Adrenal gland (tissue), 12 donors: Measurements from ENCODE around the gene HNRNPA1L2. TPM values are rescaled to one million over a fixed set of nuclear protein-coding genes. Genes with fewer than 3 reads are reported as not detected.

Experiments
- DNase-seq, 7 donors: peaks; one replicate each; pipeline ENCODE4 v3.0.0-alpha.2; 2019 to 2020
- H3K27ac ChIP-seq, 5 donors: fragments of 200-600 bp; sonication (generic) in 4 of 5; 1 replicate in 3 of 5; 2 replicates in 2 of 5; pipeline versions ENCODE4 v1.5.1 to v1.8.0; 2016 to 2020; ENCODE audit warnings: mild to moderate bottlenecking in 1 of 5
- H3K27me3 ChIP-seq: fragments of 200-600 bp; 2 replicates; pipeline ENCODE4 v1.8.0; 2021
- H3K36me3 ChIP-seq, 2 donors: fragments of 200-600 bp; replicated peaks in 1 of 2; 1 replicate in 1 of 2; 2 replicates in 1 of 2; pipeline versions ENCODE4 v1.5.1 to v1.8.0; 2018 to 2022
- H3K4me1 ChIP-seq, 2 donors: fragments of 200-600 bp; replicated peaks in 1 of 2; 1 replicate in 1 of 2; 2 replicates in 1 of 2; pipeline versions ENCODE4 v1.5.1 to v1.8.0; 2018 to 2021
- H3K4me3 ChIP-seq, 4 donors: fragments of 200-600 bp; sonication (generic) in 3 of 4; one replicate each; pipeline ENCODE4 v1.5.1; 2016 to 2018
- H3K9me3 ChIP-seq, 3 donors: fragments of 200-600 bp; sonication (generic) in 1 of 3; replicated peaks in 1 of 3; 1 replicate in 2 of 3; 2 replicates in 1 of 3; pipeline versions ENCODE4 v1.5.1 to v1.8.0; 2016 to 2021
- CTCF ChIP-seq, 6 experiments: fragments of 450-650 bp in 4 of 6; fragments of 200-600 bp in 2 of 6; sonication (generic) in 1 of 6; IDR thresholded peaks; 1 replicate in 5 of 6; 2 replicates in 1 of 6; pipeline versions ENCODE4 v1.5.1 to v1.8.0; 2016 to 2021; ENCODE audit warnings: antibody characterized with exemption in 6 of 6, mild to moderate bottlenecking in 2 of 6, moderate library complexity in 1 of 6
- POLR2A ChIP-seq, 2 donors: fragments of 450-650 bp; IDR thresholded peaks; one replicate each; pipeline ENCODE4 v1.6.1; 2017; ENCODE audit warnings: antibody characterized with exemption in 2 of 2, mild to moderate bottlenecking in 2 of 2, moderate library complexity in 1 of 2
- WGBS, 4 donors: extraction: QIAGEN DNeasy Blood & Tissue Kit in 2 of 4; methylation state at CpG; one replicate each; pipeline versions ENCODE4 v1.1.5 to v1.1.7; 2013 to 2017; 5-methylcytosine and 5-hydroxymethylcytosine counted together
- intact Hi-C, 2 donors: fragments of 100-400 bp; cut with DNase I; formaldehyde crosslinking; loops; one replicate each; pipeline versions ENCODE4 v1.14.1 to v1.15.0; 2022 to 2023
- polyA plus RNA-seq, 3 donors: library from polyadenylated mRNA; stranded (reverse); fragments of 200-250 nt in 2 of 3; fragments of 350-450 nt in 1 of 3; fragmentation: Illumina TruSeq in 1 of 3; extraction: RNeasy Lipid Tissue Mini Kit (QIAGEN cat#74804) in 1 of 3; gene quantifications; one replicate each; pipeline ENCODE4 v1.2.3, GENCODE V29; 2013 to 2014
- total RNA-seq, 9 donors: library from RNA; depleted of rRNA in 4 of 9; stranded (reverse); fragments of >200 nt in 4 of 9; fragments of 120-200 nt in 1 of 9; fragmentation: NEBNext Ultra II Directional in 1 of 9; extraction: Animal tissue kit (Norgen Biotek cat#: 25700) in 1 of 9; gene quantifications; one replicate each; pipeline versions ENCODE4 v1.1.0 to v1.2.4, GENCODE V29; 2013 to 2023
- donor health status: healthy with polysubstance abuse.
- donor health status: Bipolar disorder and iron deficiency.
- donor health status: DM: yes; HTN: yes; CAD: no.
- donor health status: DM: no; HTN: no; CAD: no.
- donor health status: DM: no; HTN: no; CAD: no.
- donor health status: DM: yes; HTN: yes; CAD: no.

The HNRNPA1L2 gene
- total and polyA plus RNA-seq, 12 donors, result 1.5 to 21.6 (median 5.2) TPM

- H3K9me3 ChIP-seq, result no peaks in the 10 kb centered on the region
- no peak for TF ChIP-seq POLR2A (IDR thresholded peaks at IDR 0.05)
- TF ChIP-seq CTCF (IDR thresholded peaks at IDR 0.05), result no peak
- no peaks in the 10 kb centered on the region for H3K4me1 ChIP-seq
- H3K36me3 ChIP-seq, result peaks cover 0 to 60% of the 10 kb centered on the region in 2 donors
- 95 to 98% (median 96%) methylated on average over 4 of the region's 4 CpGs for WGBS, 4 donors
- H3K27ac ChIP-seq, result no peak overlapping the region
- no peak for DNase-seq
- no peak overlapping the region for H3K4me3 ChIP-seq
- no peaks in the 10 kb centered on the region for H3K27me3 ChIP-seq
- intact Hi-C loops, result no loop called here
These were observed 44.1 kb downstream of the HNRNPA1L2 start for GRCh38 chr13:52686376-52686775.

Other genes with a start within 250 kb of the HNRNPA1L2 start
- gene THSD1, start 236.3 kb upstream of the HNRNPA1L2 start, total RNA-seq, result 1 to 10 TPM; 1.5 to 4.3 (median 2.8) TPM
- 1 to 10 TPM in 2 of 3 donors, under 1 TPM in 1; 0.95 to 6.4 (median 3.8) TPM for gene THSD1, start 236.3 kb upstream of the HNRNPA1L2 start, polyA plus RNA-seq
- 10 to 100 TPM; 21.7 to 54.7 (median 31.3) TPM for gene VPS36, start 191.8 kb upstream of the HNRNPA1L2 start, total RNA-seq
- 10 to 100 TPM; 12.6 to 37.7 (median 13.4) TPM for gene VPS36, start 191.8 kb upstream of the HNRNPA1L2 start, polyA plus RNA-seq
- gene CKAP2, start 187.0 kb upstream of the HNRNPA1L2 start, total RNA-seq, result 10 to 100 TPM in 8 of 9 donors, 1 to 10 TPM in 1; 9.1 to 29.3 (median 16.5) TPM
- gene CKAP2, start 187.0 kb upstream of the HNRNPA1L2 start, polyA plus RNA-seq, result 10 to 100 TPM in 1 of 3 donors, 1 to 10 TPM in 2; 2.5 to 20.4 (median 4.2) TPM
- 10 to 100 TPM; 27.1 to 66.9 (median 43.4) TPM for gene SUGT1, start 10.4 kb downstream of the HNRNPA1L2 start, total RNA-seq
- 10 to 100 TPM; 34.5 to 95.2 (median 38.9) TPM for gene SUGT1, start 10.4 kb downstream of the HNRNPA1L2 start, polyA plus RNA-seq
- under 1 TPM in 1 of 9 donors, not detected in 8; 0.11 TPM for gene CNMD, start 97.4 kb downstream of the HNRNPA1L2 start, total RNA-seq
- gene CNMD, start 97.4 kb downstream of the HNRNPA1L2 start, polyA plus RNA-seq, result not detected
- under 1 TPM in 3 of 9 donors, not detected in 6; 0.06 to 0.14 (median 0.07) TPM for gene PCDH8, start 206.2 kb downstream of the HNRNPA1L2 start, total RNA-seq
- not detected for gene PCDH8, start 206.2 kb downstream of the HNRNPA1L2 start, polyA plus RNA-seq